SK-N-MC (cell line): ENCODE results near the gene PSMB3.
A peak's percentile ranks its signal among the peaks of the same experiment; 100 is the strongest.
"Not testable (repeated sequence)": the region's sequence is repeated elsewhere in the genome, so short reads cannot be mapped to it uniquely, and the experiment has no call there.

Experiments used
- DNase-seq: peaks from one replicate; pipeline ENCODE4 v3.0.0-alpha.2; 2011; ENCODE audit warnings: low read depth, low spot score
- H3K27ac ChIP-seq: fragments of 200-600 bp; sonication (generic); 2 replicates; pipeline ENCODE4 v1.5.1; 2016; ENCODE audit warnings: mixed run types
- H3K36me3 ChIP-seq: fragments of 200-600 bp; sonication (generic); 2 replicates; pipeline ENCODE4 v1.6.1; 2017; ENCODE audit warnings: antibody characterized with exemption, low read length, mixed read lengths; ENCODE audit not compliant: insufficient read depth
- H3K4me3 ChIP-seq: fragments of 200-600 bp; sonication (generic); 2 replicates; pipeline ENCODE4 v1.5.1; 2016
- H3K9ac ChIP-seq: fragments of 200-600 bp; sonication (generic); 2 replicates; pipeline ENCODE4 v1.8.0; 2017; ENCODE audit warnings: mixed run types, mixed read lengths; ENCODE audit not compliant: insufficient read length
- H3K9me3 ChIP-seq: fragments of 200-600 bp; sonication (generic); 2 replicates; pipeline ENCODE4 v1.6.1; 2017; ENCODE audit warnings: low read depth, mild to moderate bottlenecking, antibody characterized with exemption, low read length, moderate library complexity, mixed read lengths
- EZH2 ChIP-seq: fragments of 200-600 bp; sonication (generic); IDR thresholded peaks from one replicate; pipeline ENCODE4 v1.6.1; 2017; ENCODE audit warnings: antibody characterized with exemption
- FOXP2 ChIP-seq: optimal IDR thresholded peaks from 2 replicates; pipeline ENCODE3; 2011; ENCODE audit warnings: mild to moderate bottlenecking, moderate library complexity; ENCODE audit not compliant: insufficient read depth; ENCODE audit errors: extremely low read length, control extremely low read depth
- POLR2AphosphoS5 ChIP-seq: IDR thresholded peaks from 2 replicates; pipeline ENCODE4 v1.6.1; 2012; ENCODE audit warnings: mild to moderate bottlenecking, low read depth, low read length, borderline replicate concordance

PSMB3 gene

DNA sequence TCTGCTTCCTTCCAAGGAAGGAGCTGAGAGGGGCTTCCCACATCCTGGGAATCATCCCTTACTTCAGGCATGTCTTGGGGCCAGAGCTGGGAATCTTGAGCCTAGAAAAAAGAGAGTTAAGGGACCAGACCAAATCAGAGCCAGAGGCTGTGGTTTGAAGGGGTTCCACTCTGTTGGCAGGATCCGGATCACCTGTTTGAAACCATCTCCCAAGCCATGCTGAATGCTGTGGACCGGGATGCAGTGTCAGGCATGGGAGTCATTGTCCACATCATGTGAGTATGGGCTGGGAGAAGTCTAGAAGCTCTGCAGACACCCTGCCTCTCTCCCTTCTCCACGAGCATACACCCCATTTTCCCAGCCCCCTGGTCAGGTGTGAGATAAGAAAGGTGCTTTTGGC is 9.7 kb downstream of the PSMB3 start:
- no peak overlapping the region for H3K27ac ChIP-seq
- no peak for DNase-seq
- TF ChIP-seq POLR2AphosphoS5 (no peak), FOXP2 (no peak), EZH2 (no peak)
- H3K4me3 ChIP-seq: no peak overlapping the region
- H3K9ac ChIP-seq: no peak overlapping the region
- H3K36me3 ChIP-seq: peaks cover 84% of the 10 kb centered on the region
- no peaks in the 10 kb centered on the region for H3K9me3 ChIP-seq

DNA sequence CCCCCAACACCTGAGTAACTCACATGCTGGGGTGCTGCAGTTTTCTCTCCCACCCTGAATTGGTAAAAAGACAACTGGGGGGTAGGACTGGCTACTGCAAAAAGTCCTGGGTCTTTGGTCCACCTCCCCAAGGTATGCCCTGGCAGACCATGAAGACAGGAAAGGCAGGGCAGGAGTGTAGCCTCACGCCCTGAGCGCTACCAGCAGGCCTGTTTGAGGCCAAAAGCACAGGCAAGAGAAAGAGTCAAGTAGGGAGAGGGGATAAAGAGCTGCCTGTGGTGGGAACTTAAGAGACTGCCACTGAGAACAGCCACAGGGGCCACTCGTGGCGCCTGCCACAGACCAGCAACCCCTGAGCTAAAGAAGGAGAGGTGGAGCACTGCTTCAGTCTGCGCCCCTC is 13.8 kb downstream of the PSMB3 start:
- no peak for DNase-seq
- no peak overlapping the region for H3K4me3 ChIP-seq
- H3K27ac ChIP-seq: no peak overlapping the region
- no peaks in the 10 kb centered on the region for H3K9me3 ChIP-seq
- TF ChIP-seq POLR2AphosphoS5 (no peak), FOXP2 (no peak), EZH2 (no peak)
- H3K9ac ChIP-seq: no peak overlapping the region
- peaks cover 80% of the 10 kb centered on the region for H3K36me3 ChIP-seq

- no peaks in the 10 kb centered on the region for H3K9me3 ChIP-seq
- peaks cover 77% of the 10 kb centered on the region for H3K36me3 ChIP-seq
- 0 out of 2 replicates have a peak overlapping the region, but pooled peaks have one; percentile 10 for H3K27ac ChIP-seq
- DNase-seq: no peak
- H3K9ac ChIP-seq: no peak overlapping the region
- H3K4me3 ChIP-seq: no peak overlapping the region
- TF ChIP-seq POLR2AphosphoS5: no peak
- no peak for TF ChIP-seq EZH2
- TF ChIP-seq FOXP2: no peak
Measured at GRCh38 chr17:38768417-38768816, 15.9 kb downstream of the PSMB3 start.

- H3K4me3 ChIP-seq: no peak overlapping the region
- no peak overlapping the region for H3K27ac ChIP-seq
- H3K36me3 ChIP-seq: peaks cover 77% of the 10 kb centered on the region
- H3K9ac ChIP-seq: no peak overlapping the region
- DNase-seq: no peak
- TF ChIP-seq EZH2: no peak
- no peak for TF ChIP-seq FOXP2
- TF ChIP-seq POLR2AphosphoS5: no peak
- H3K9me3 ChIP-seq: no peaks in the 10 kb centered on the region
Measured at GRCh38 chr17:38773258-38773657, 20.7 kb downstream of the PSMB3 start.

GRCh38 chr17:38777641-38778250 is 25.2 kb downstream of the PSMB3 start:
- H3K36me3 ChIP-seq: peaks cover 87% of the 10 kb centered on the region
- TF ChIP-seq POLR2AphosphoS5 (no peak), EZH2 (no peak), FOXP2 (no peak)
- no peak overlapping the region for H3K4me3 ChIP-seq
- no peak overlapping the region for H3K9ac ChIP-seq
- H3K9me3 ChIP-seq: no peaks in the 10 kb centered on the region
- no peak for DNase-seq
- no peak overlapping the region for H3K27ac ChIP-seq

- H3K27ac ChIP-seq: no peak overlapping the region
- no peak overlapping the region for H3K4me3 ChIP-seq
- no peak for TF ChIP-seq EZH2
- TF ChIP-seq FOXP2: no peak
- TF ChIP-seq POLR2AphosphoS5: no peak
- no peak for DNase-seq
- H3K9ac ChIP-seq: no peak overlapping the region
- no peaks in the 10 kb centered on the region for H3K9me3 ChIP-seq
- peaks cover 89% of the 10 kb centered on the region for H3K36me3 ChIP-seq
Measured at GRCh38 chr17:38779965-38780752, 27.6 kb downstream of the PSMB3 start.

- Histone ChIP-seq H3K9ac (no peak overlapping the region), H3K27ac (no peak overlapping the region), H3K9me3 (no peaks in the 10 kb centered on the region), H3K36me3 (peaks cover 77% of the 10 kb centered on the region), H3K4me3 (no peak overlapping the region)
- TF ChIP-seq EZH2 (no peak), POLR2AphosphoS5 (no peak), FOXP2 (no peak)
- DNase-seq: no peak
Measured at GRCh38 chr17:38783227-38783626, 30.7 kb downstream of the PSMB3 start.

DNA sequence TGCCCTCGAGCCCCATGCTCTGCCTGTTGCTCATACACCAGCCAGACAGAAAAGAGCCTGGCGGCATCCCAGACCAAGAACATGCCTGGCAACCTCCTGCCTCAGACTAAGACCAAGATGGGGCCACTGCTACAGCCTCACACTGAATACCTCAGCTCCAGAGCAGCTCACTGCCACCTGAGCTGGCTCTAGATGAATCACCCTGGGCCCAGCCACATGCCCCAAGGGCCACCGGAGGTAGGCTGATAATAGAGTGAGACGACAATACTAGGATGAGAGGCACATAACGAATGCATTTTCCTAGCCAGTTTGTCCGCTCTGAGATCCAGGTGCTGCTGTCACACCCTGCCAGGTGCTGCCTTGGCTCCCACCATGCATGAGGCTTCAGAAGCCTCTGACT is 33.8 kb downstream of the PSMB3 start:
- Histone ChIP-seq H3K27ac (no peak overlapping the region), H3K36me3 (peaks cover 46% of the 10 kb centered on the region), H3K9me3 (no peaks in the 10 kb centered on the region), H3K4me3 (no peak overlapping the region), H3K9ac (no peak overlapping the region)
- DNase-seq: no peak
- TF ChIP-seq POLR2AphosphoS5 (no peak), EZH2 (no peak), FOXP2 (no peak)

DNA sequence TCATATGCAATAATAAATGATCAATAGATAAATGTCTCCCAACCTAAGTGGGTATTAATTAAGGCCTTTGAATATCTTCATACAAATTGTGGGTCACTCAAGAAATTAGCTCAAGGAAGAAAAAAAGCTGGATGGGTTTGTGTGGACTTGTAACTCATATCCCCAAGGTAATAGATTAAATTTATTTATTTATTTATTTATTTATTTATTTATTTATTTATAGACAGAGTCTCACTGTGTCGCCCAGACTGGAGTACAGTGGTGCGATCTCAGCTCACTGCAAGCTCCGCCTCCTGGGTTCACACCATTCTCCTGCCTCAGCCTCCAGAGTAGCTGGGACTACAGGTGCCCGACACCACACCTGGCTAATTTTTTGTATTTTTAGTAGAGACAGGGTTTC is 35.5 kb downstream of the PSMB3 start:
- H3K27ac ChIP-seq, H3K9ac ChIP-seq, H3K9me3 ChIP-seq, H3K4me3 ChIP-seq, DNase-seq: not testable (repeated sequence)
- peaks cover 35% of the 10 kb centered on the region; the same call in 1 of the 2 replicates for H3K36me3 ChIP-seq
